GM10248 (cell line): ENCODE data around the gene VASN.

Experiments
- CTCF ChIA-PET: fragments of 300-600 bp; sonication (Branson Sonifier 250); formaldehyde crosslinking; extraction: SDS; loops from one replicate; lab custom pipeline; 2021; ENCODE audit warnings: antibody characterized with exemption; lab: Yijun Ruan, JAX
- POLR2A ChIA-PET: fragments of 350-650 bp; sonication (Branson Sonifier 250); formaldehyde crosslinking; extraction: SDS; loops from one replicate; lab custom pipeline; 2020; ENCODE audit warnings: antibody characterized with exemption; lab: Yijun Ruan, JAX
- DNase-seq: peaks from one replicate; pipeline ENCODE4 v3.0.0; 2012; ENCODE audit errors: extremely low spot score
- CTCF ChIP-seq: IDR thresholded peaks from 2 replicates; pipeline ENCODE4 v1.5.1; 2012; ENCODE audit warnings: mild to moderate bottlenecking, low read depth; ENCODE audit errors: extremely low read depth, missing control alignments, control extremely low read depth

Gene VASN

GRCh38 chr16:4380119-4381063 is 8.7 kb downstream of the VASN start:
- no peak for TF ChIP-seq CTCF
- POLR2A ChIA-PET, result interaction anchor here (0.7 kb wide), 1 partner anchor 38 kb away, joined by 5 read pairs; no protein-coding TSS in a partner anchor
- CTCF ChIA-PET, result interaction anchor here (1.4 to 2.3 kb wide), 2 partner anchors 21 to 22 kb away, joined by 4 to 8 read pairs; no protein-coding TSS in a partner anchor
- DNase-seq, result no peak

- no peak for TF ChIP-seq CTCF
- ChIA-PET CTCF (interaction anchor here (1.4 to 2.3 kb wide), 2 partner anchors 22 kb away, joined by 4 to 8 read pairs; no protein-coding TSS in a partner anchor), POLR2A (no interaction called here)
- DNase-seq, result no peak
Measured at GRCh38 chr16:4381072-4381934, 9.7 kb downstream of the VASN start.

- TF ChIP-seq CTCF, result no peak
- POLR2A ChIA-PET, result no interaction called here
- DNase-seq, result no peak
- CTCF ChIA-PET, result interaction anchor here (1.4 to 2.3 kb wide), 2 partner anchors 21 to 23 kb away, joined by 4 to 8 read pairs; no protein-coding TSS in a partner anchor
Measured at GRCh38 chr16:4381935-4382794, 10.5 kb downstream of the VASN start.

GRCh38 chr16:4382795-4383357 is 11.2 kb downstream of the VASN start:
- POLR2A ChIA-PET, result no interaction called here
- CTCF ChIA-PET, result interaction anchor here (2.3 kb wide), 1 partner anchor 20 kb away, joined by 8 read pairs; no protein-coding TSS in a partner anchor
- DNase-seq, result no peak
- TF ChIP-seq CTCF, result no peak

- CTCF ChIA-PET, result no interaction called here
Measured at GRCh38 chr16:4383591-4384444, 12.2 kb downstream of the VASN start.

More at GRCh38 chr16:4383591-4384444, 12.2 kb downstream of the VASN start:
- no peak for DNase-seq
- no peak for TF ChIP-seq CTCF
- POLR2A ChIA-PET, result no interaction called here
